ENCODE results near the gene DPY19L1.
"Not testable (repeated sequence)": the region's sequence is repeated elsewhere in the genome, so short reads cannot be mapped to it uniquely, and the experiment has no call there.

Gene DPY19L1

GRCh38 chr7:35037211-35037525 is at the start of gene DPY19L1:
Gene DPY19L1 (minus strand): TSS chr7:35037485. CDS start chr7:35037394, 91 bp downstream.
- no peak for DNase-seq

GRCh38 chr7:35079517-35079916 is 42.2 kb upstream of the DPY19L1 start:
- not testable (repeated sequence) for DNase-seq

GRCh38 chr7:35074008-35074407 is 36.7 kb upstream of the DPY19L1 start:
- not testable (repeated sequence) for DNase-seq

- not testable (repeated sequence) for DNase-seq
Measured at GRCh38 chr7:35072950-35073827, 35.9 kb upstream of the DPY19L1 start.

GRCh38 chr7:35069084-35069483 is 31.8 kb upstream of the DPY19L1 start:
- DNase-seq: not testable (repeated sequence)

- DNase-seq: not testable (repeated sequence)
Measured at GRCh38 chr7:35065382-35065781, 28.1 kb upstream of the DPY19L1 start.

GRCh38 chr7:35058571-35058970 is 21.3 kb upstream of the DPY19L1 start:
- DNase-seq: not testable (repeated sequence)

- DNase-seq: not testable (repeated sequence)
Measured at GRCh38 chr7:35057505-35058451, 20.5 kb upstream of the DPY19L1 start.

- not testable (repeated sequence) for DNase-seq
Measured at GRCh38 chr7:35055733-35056132, 18.4 kb upstream of the DPY19L1 start.

GRCh38 chr7:35053488-35054175 is 16.3 kb upstream of the DPY19L1 start:
- DNase-seq: not testable (repeated sequence)

GRCh38 chr7:35048390-35048789 is 11.1 kb upstream of the DPY19L1 start:
- DNase-seq: not testable (repeated sequence)

GRCh38 chr7:35047912-35048305 is 10.6 kb upstream of the DPY19L1 start:
- DNase-seq: not testable (repeated sequence)

GRCh38 chr7:35047263-35047911 is 10.1 kb upstream of the DPY19L1 start:
- not testable (repeated sequence) for DNase-seq

- DNase-seq: not testable (repeated sequence)
Measured at GRCh38 chr7:35043301-35043700, 6.0 kb upstream of the DPY19L1 start.

GRCh38 chr7:35040906-35041305 is 3.6 kb upstream of the DPY19L1 start:
- no peak for DNase-seq

- no peak for DNase-seq
Measured at GRCh38 chr7:35039343-35039742, 2.1 kb upstream of the DPY19L1 start.

GRCh38 chr7:35038354-35038753 is 1.1 kb upstream of the DPY19L1 start:
- no peak for DNase-seq

- peak; percentile 93 for DNase-seq
Measured at GRCh38 chr7:35037526-35038341, 449 bp upstream of the DPY19L1 start.

GRCh38 chr7:35036361-35037171 is 719 bp downstream of the DPY19L1 start:
- peak; percentile 49 for DNase-seq

- DNase-seq: peak; percentile 51
Measured at GRCh38 chr7:35035511-35035961, 1.7 kb downstream of the DPY19L1 start.
